ENCODE data around the gene C19orf73.
A peak's percentile ranks its signal among the peaks of the same experiment; 100 is the strongest.

Gene C19orf73

DNA sequence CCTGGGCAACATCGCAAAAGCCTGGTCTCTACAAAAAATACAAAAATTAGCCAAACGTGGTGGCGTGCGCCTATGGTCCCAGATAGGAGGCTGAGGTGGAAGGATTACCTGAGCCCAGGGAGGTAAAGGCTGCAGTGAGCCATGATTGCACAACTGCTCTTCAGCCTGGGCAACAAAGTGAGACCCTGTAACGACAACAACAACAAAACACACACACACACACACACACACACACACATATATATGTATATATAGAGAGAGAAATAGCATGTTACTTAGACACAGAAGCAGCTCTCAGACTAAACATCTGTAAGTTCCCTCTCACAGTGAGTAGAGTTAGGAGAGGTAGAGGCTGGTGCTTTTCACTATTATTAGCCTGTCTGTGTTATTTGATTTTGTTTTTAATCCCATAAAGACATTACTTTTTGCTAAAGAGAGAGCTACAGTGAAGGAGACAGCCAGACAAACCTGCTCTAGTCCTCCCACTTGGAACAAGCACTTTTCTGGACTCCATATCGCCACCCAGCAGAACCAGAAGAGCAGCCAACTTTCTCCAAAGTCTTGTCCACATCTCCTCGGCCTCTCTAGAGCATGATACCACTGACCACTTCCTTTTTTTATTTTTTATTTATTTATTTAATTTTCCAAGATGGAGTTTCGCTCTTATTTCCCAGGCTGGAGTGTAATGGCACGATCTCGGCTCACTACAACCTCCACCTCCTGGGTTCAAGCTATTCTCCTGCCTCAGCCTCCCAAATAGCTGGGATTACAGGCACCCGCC, 7.5 kb downstream of the C19orf73 start:
- Histone ChIP-seq H3K9me3 (replicated peaks in 1 of 11) (no peaks in the 10 kb centered on the region), H4K20me1 (peaks cover 28 to 48% (median 39%) of the 10 kb centered on the region in 11 experiments), H3K36me3 (peaks cover 28 to 39% (median 38%) of the 10 kb centered on the region in 11 experiments), H3K27me3 (no peaks in the 10 kb centered on the region), H3K4me3 (no peak overlapping the region), H3K9ac (no peak overlapping the region), H3K4me1 (peaks cover 29 to 61% (median 43%) of the 10 kb centered on the region in 10 experiments), H3K27ac (no peak overlapping the region), H3K4me2 (peak overlapping the region in 3 of 11 experiments; percentile 36 to 44 (median 42); a peak in 4 of 22 replicates)
- TF ChIP-seq Cebpa-rat (IDR thresholded peaks at IDR 0.05) = 0 out of 22 replicates have a peak, but pooled peaks of 1 of the 11 experiments have one; percentile 9

DNA sequence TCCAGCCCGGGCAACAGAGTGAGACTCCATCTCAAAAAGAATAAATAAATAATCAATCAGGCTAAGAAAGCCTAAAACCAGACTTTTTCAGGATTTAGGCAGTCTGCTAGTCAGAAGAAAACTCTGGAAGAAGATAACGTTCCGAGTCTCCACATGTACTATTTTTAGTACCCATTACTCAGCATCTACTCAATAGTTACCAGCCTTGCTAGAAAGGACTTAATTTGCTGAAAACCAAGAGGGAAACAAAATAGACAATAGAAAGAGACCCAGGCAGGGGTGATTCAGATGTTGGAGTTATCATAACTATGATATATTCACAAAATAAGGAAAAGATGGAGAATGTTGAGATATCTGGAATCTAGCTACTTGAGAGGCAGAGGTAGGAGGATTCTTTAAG, 8.4 kb downstream of the C19orf73 start:
- Histone ChIP-seq H3K4me3 (no peak overlapping the region), H3K4me2 (peak overlapping the region in 5 of 11 experiments; percentile 17 to 57 (median 42); a peak in 8 of 22 replicates), H3K36me3 (peaks cover 36 to 47% (median 46%) of the 10 kb centered on the region in 11 experiments), H3K9me3 (replicated peaks in 1 of 11) (no peaks in the 10 kb centered on the region), H3K9ac (no peak overlapping the region), H3K4me1 (peaks cover 31 to 61% (median 40%) of the 10 kb centered on the region in 10 experiments), H4K20me1 (peaks cover 37 to 56% (median 47%) of the 10 kb centered on the region in 11 experiments), H3K27me3 (no peaks in the 10 kb centered on the region), H3K27ac (no peak overlapping the region)
- no peak for TF ChIP-seq Cebpa-rat (IDR thresholded peaks at IDR 0.05)

DNA sequence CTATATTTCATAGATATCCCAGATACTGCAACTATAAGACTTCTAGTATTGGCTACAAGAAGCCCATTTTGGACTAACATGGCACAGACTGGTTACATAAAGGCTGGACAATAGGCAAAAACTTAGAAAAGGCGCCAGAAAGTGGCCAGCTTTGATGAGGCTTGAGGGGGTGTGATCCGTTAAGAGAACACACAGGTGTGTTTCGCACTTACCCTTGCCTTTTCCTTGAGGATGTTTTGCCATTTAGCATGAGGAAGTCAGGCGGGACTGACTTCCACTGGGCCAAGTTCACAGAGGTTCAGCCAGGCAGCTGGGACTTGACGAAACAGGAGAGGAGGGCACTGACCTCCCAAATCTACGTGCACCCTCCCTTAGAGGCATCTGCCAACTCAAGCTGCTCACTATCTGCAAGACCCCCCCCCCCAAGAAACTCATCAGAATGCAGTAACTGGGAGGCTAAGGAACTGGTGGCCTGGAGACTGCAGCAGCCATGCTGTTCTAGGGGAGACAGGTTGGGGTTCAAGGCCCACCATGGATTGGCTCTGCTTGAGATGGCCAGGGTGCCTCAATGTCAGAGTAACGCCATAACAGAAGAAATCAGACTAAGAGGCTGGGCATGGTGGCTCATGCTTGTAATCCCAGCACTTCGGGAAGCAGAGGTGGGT, 9.2 kb downstream of the C19orf73 start:
- Histone ChIP-seq H4K20me1 (peaks cover 45 to 59% (median 55%) of the 10 kb centered on the region in 11 experiments), H3K4me3 (no peak overlapping the region), H3K9me3 (replicated peaks in 1 of 11) (no peaks in the 10 kb centered on the region), H3K27ac (no peak overlapping the region), H3K36me3 (peaks cover 45 to 56% (median 55%) of the 10 kb centered on the region in 11 experiments), H3K4me1 (peaks cover 31 to 61% (median 40%) of the 10 kb centered on the region in 10 experiments), H3K9ac (no peak overlapping the region), H3K27me3 (no peaks in the 10 kb centered on the region), H3K4me2 (peak overlapping the region in 4 of 11 experiments; percentile 18 to 57 (median 43); a peak in 7 of 22 replicates)
- TF ChIP-seq Cebpa-rat (IDR thresholded peaks at IDR 0.05) = no peak

DNA sequence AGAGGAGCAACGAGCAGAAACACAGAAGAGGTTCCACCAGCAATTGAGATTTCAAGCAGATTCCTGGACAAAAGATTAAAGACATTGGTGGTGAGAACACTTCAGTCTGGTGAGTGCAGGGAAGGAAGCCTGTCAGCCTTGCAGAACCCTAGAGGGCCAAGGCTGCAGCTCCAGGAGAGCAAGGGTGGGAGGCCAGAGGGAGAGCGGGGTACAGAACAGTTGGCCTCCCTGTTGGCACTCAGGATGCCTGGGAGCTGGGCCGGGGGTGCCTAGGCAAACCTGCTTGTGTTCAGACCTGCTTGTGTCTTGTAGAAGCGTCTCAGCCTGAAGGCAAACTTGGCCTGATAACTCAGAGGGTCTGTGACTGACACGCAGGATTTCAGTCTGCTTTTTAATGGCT, 9.9 kb downstream of the C19orf73 start:
- peaks cover 50 to 65% (median 62%) of the 10 kb centered on the region in 11 experiments for H4K20me1 ChIP-seq
- no peak for TF ChIP-seq Cebpa-rat (IDR thresholded peaks at IDR 0.05)
- H3K36me3 ChIP-seq = peaks cover 51 to 63% (median 58%) of the 10 kb centered on the region in 11 experiments
- H3K27me3 ChIP-seq = no peaks in the 10 kb centered on the region
- H3K9ac ChIP-seq = no peak overlapping the region
- no peaks in the 10 kb centered on the region for H3K9me3 ChIP-seq (replicated peaks in 1 of 11)
- H3K4me2 ChIP-seq = no peak overlapping the region
- peaks cover 37 to 67% (median 44%) of the 10 kb centered on the region in 10 experiments for H3K4me1 ChIP-seq
- H3K4me3 ChIP-seq = no peak overlapping the region
- no peak overlapping the region for H3K27ac ChIP-seq

DNA sequence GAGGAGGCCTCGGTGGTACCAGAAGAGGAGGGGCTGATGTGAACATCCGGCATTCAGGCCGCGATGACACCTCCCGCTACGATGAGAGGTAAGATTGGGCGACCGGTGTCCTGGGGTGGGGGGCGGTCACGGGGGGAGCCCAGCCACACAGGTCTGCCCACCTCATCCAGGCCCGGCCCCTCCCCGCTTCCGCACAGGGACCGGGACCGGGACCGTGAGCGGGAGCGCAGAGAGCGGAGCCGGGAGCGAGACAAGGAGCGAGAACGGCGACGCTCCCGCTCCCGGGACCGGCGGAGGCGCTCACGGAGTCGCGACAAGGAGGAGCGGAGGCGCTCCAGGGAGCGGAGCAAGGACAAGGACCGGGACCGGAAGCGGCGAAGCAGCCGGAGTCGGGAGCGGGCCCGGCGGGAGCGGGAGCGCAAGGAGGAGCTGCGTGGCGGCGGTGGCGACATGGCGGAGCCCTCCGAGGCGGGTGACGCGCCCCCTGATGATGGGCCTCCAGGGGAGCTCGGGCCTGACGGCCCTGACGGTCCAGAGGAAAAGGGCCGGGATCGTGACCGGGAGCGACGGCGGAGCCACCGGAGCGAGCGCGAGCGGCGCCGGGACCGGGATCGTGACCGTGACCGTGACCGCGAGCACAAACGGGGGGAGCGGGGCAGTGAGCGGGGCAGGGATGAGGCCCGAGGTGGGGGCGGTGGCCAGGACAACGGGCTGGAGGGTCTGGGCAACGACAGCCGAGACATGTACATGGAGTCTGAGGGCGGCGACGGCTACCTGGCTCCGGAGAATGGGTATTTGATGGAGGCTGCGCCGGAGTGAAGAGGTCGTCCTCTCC, 11.1 kb downstream of the C19orf73 start:
- Histone ChIP-seq H3K27ac (peak overlapping the region in 1 of 11 experiments; percentile 0; a peak in 1 of 22 replicates), H4K20me1 (peaks cover 60 to 77% (median 74%) of the 10 kb centered on the region in 11 experiments), H3K9me3 (replicated peaks in 1 of 11) (no peaks in the 10 kb centered on the region), H3K27me3 (no peaks in the 10 kb centered on the region), H3K4me3 (no peak overlapping the region), H3K4me2 (no peak overlapping the region), H3K9ac (0 out of 22 replicates have a peak overlapping the region, but pooled peaks of 1 of the 11 experiments have one; percentile 7), H3K4me1 (peaks cover 38 to 67% (median 44%) of the 10 kb centered on the region in 10 experiments), H3K36me3 (peaks cover 56 to 71% (median 66%) of the 10 kb centered on the region in 11 experiments)
- no peak for TF ChIP-seq Cebpa-rat (IDR thresholded peaks at IDR 0.05)

DNA sequence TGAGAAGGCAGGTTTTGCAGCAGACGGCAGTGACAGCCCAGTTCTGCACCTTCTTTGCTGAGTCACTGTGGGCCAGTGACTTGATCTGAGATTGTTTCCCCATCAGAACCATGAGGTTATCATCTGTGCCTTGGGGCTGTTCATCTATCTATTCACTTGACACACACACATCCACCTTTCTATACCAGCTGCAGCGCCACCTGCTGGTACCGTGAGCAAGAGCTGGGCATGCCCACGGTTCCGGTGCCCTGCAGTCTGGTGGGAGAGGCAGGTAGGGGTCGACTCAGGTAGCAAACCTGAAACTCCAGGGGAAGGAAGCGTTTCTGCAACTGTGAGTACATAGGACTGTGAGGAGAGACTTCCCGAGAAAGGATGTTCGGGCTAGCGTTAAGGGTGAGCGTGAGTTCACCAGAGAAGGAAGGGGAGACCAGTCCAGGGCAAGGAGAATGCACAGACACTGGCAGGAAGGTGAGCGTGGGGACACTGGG, 12.3 kb downstream of the C19orf73 start:
- Histone ChIP-seq H3K27ac (peak overlapping the region in 2 of 11 experiments; percentile 63 to 67; a peak in 1 of 22 replicates), H3K9ac (0 out of 22 replicates have a peak overlapping the region, but pooled peaks of 1 of the 11 experiments have one; percentile 7), H3K27me3 (no peaks in the 10 kb centered on the region), H3K4me2 (peak overlapping the region in 4 of 11 experiments; percentile 94 to 98 (median 96); a peak in 5 of 22 replicates), H3K9me3 (replicated peaks in 1 of 11) (no peaks in the 10 kb centered on the region), H4K20me1 (peaks cover 67 to 87% (median 82%) of the 10 kb centered on the region in 11 experiments), H3K4me1 (peaks cover 46 to 70% (median 53%) of the 10 kb centered on the region in 10 experiments), H3K36me3 (peaks cover 65 to 80% (median 75%) of the 10 kb centered on the region in 11 experiments), H3K4me3 (no peak overlapping the region)
- no peak for TF ChIP-seq Cebpa-rat (IDR thresholded peaks at IDR 0.05)

DNA sequence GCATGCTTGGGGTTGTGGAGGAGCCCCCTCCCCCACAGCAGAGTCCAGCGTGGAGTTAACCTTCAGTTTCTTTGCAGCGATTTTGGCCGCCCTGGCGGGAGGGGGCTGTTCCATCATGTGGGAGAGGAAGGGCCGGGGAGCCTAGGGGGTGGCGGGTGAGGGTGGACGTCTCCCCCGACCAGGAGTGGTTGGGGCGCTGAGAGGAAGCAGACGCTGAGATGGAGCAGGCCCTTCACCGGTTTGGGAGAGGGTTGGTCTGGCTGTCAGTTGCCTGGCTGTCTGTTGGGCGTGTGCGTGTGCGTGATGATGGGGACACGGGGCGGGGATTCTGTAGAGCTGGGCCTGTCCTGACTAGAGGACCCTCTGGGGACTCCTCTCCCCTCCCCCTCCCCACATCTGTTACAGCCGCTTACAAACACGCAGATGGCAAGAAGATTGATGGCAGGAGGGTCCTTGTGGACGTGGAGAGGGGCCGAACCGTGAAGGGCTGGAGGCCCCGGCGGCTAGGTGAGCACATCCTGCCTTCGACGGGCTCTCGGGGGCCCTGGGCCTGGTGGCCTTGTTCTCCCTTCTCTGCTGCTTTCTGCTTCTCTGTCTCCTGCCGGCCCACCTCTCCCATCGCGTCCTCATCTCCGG, 14.6 kb downstream of the C19orf73 start:
- Histone ChIP-seq H3K27me3 (no peaks in the 10 kb centered on the region), H3K27ac (peak overlapping the region in 9 of 11 experiments; percentile 40 to 67 (median 61); a peak in 17 of 22 replicates), H4K20me1 (peaks cover 75 to 95% (median 93%) of the 10 kb centered on the region in 11 experiments), H3K4me1 (peaks cover 30 to 73% (median 67%) of the 10 kb centered on the region in 10 experiments), H3K9ac (peak overlapping the region; percentile 7 to 80 (median 66); a peak in 18 of 22 replicates), H3K9me3 (replicated peaks in 1 of 11) (no peaks in the 10 kb centered on the region), H3K4me3 (peak overlapping the region in 7 of 10 experiments; percentile 31 to 57 (median 48); a peak in 11 of 20 replicates), H3K36me3 (peaks cover 81 to 95% (median 85%) of the 10 kb centered on the region in 11 experiments), H3K4me2 (peak overlapping the region; percentile 47 to 98 (median 91))
- TF ChIP-seq Cebpa-rat (IDR thresholded peaks at IDR 0.05) = no peak
